ENCODE data around the gene PHETA2.
"Not testable (repeated sequence)": the region's sequence is repeated elsewhere in the genome, so short reads cannot be mapped to it uniquely, and the experiment has no call there.

The PHETA2 gene

DNA sequence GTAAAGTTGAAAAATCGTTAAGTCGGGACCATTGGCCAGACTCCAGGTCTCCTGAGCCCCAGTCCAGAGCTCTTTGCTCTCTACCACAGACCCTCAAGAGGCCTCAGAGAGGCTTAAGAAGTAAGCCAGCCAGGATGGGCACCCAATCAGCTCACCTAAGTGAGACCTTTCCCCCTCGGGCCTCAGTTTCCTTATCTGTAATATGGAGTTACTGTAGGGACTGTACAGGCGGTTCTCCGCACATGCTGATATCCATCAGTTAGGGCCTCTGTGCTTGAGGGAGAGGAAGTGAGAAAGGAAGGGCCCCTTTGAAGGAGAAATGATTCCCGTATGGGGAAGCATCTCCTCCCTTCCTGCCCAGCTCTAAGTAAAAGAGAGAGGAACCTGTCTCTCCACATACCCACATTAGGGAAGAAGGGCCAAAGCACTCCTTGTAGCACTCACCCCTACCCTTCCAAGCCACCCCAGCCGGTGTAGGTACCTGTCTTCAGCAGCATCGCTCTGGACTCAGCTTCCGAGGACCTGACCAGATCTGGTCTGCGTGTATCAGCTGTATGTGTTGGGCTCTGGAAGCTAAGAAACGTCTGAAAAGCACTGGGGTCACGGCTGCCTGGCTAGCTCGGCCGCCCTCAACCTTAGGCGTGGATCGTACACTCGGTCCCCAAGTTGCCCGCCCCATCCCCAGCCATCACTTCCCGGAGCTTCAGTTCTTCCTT, 4.1 kb upstream of the PHETA2 start:
- no peak for DNase-seq (ENCODE audit: low read depth in 2 of 2)

GRCh38 chr22:42070517-42071422, 3.3 kb upstream of the PHETA2 start, which contains the start of gene NAGA:
Gene NAGA, minus strand, starts transcription at chr22:42070812. Its CDS starts 515 bp downstream, at chr22:42070297.
- peak; percentile 80 for DNase-seq (ENCODE audit: low read depth in 2 of 2)

- DNase-seq (ENCODE audit: low read depth in 2 of 2), result not testable (repeated sequence)
These were observed 2.5 kb upstream of the PHETA2 start for GRCh38 chr22:42071508-42071907.

GRCh38 chr22:42072606-42073330, 1.3 kb upstream of the PHETA2 start:
- DNase-seq (ENCODE audit: low read depth in 2 of 2), result no peak

- no peak for DNase-seq (ENCODE audit: low read depth in 2 of 2)
These were observed 417 bp upstream of the PHETA2 start for GRCh38 chr22:42073621-42074041.

DNA sequence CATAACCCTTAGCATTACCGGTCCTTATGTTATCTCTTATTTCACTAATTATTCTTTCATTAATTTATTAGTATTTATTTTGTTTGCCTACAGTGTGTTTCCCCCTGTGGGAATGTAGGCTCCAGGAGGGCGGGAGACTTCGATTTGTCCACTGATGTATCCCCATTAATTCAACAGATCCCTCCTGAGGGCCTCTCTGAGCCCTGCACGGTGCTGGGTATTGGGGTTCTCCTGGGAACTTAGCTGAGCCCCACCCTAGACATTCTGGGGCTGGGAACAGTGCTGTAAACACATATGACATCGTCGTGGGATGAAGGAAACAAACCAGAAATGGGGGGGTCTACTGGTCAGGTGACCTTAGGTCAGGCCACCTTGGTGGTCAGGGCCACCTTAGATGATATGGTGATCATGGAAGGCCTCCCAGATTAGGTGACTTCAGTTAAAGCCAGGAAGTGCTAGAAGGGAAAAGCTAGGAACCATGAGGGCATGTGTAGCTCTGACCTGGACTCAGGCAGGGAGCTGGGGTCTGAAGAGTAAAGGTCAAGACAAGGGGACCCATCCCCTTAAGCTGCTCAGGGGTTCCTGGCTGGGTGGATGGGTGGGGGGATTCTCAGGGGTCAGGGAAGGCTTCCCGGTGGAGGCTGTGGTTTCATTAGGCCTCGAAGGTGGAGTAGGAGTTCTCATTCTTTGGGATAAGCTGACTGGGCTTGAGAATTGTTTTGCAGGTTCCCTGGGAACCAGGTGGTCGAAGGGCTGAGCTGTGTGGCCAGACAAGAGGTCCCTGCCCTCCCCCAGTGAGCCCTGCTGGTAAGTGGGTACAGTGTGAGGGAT, 1.0 kb downstream of the PHETA2 start:
- no peak for DNase-seq (ENCODE audit: low read depth in 2 of 2)

- no peak for DNase-seq (ENCODE audit: low read depth in 2 of 2)
These were observed 2.9 kb downstream of the PHETA2 start for GRCh38 chr22:42076764-42077485.

- no peak for DNase-seq (ENCODE audit: low read depth in 2 of 2)
These were observed 3.6 kb downstream of the PHETA2 start for GRCh38 chr22:42077486-42078125.

DNA sequence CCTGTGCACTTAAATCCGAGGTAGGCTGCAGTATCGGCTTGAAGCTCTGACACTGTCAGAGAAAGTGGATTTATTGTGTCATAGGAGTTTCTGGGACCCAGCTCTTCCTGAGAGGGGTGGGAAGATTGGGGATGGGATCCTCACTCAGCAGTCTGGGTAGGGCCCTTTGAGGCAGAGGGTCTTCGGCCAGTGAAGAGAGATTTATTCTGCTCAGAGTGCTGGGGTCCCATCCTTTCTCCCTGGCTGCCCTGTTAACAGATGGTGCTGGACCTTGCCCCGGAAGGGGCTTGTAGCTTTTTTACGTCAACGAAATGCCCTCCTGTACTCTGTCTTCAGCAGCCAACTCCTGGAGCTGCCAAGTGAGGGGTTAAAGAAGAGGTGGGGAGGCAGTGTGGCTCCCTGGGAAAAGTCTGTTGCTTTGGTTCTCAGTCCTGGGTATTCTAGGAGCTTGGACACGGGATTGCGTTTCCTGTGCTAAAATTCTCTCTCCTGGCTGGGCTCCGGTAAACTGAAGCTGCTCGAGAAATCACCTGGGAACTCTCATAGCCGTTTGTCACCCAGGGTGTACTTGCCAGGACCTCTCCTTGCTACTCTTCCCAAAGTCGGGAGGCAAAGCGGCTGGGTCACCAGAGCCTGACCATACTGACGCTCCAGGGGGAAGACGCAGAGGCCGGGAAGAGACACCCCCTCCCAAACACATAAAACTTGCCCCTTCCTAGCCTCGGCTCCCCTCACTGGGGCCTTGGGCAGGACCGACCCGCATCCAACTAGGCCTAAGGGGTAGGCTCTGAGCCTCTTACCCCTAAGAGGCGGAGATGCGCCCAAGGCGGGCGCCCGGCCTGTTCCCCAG, 4.6 kb downstream of the PHETA2 start:
- DNase-seq (ENCODE audit: low read depth in 2 of 2), result no peak

- DNase-seq (ENCODE audit: low read depth in 2 of 2), result peak; percentile 96 to 97
These were observed 5.5 kb downstream of the PHETA2 start, which contains the start of gene SMDT1 for GRCh38 chr22:42079319-42080251. Gene SMDT1, plus strand, starts transcription at chr22:42079700. Its CDS starts 69 bp downstream, at chr22:42079769.

DNA sequence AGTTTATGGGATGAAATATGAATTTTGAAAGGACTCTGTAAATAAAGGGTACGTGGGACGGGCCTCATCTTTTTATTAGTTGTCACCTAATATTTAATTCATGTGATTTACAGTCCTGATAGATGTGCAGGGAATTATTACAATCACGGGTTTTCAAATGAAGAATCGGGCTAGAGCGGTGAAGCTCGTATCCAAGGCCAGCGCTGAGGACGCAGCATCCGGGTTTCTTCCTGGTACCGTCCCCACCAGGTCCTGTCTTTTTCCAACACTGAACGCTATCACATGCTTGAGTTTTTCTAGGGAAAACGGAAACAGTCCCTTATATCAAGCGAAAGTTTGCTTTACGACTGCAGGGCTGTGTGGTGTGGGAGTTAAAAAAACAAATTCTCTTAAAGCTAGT, 6.2 kb downstream of the PHETA2 start:
- no peak for DNase-seq (ENCODE audit: low read depth in 2 of 2)

GRCh38 chr22:42083119-42083518, 9.1 kb downstream of the PHETA2 start:
- no peak for DNase-seq (ENCODE audit: low read depth in 2 of 2)

DNA sequence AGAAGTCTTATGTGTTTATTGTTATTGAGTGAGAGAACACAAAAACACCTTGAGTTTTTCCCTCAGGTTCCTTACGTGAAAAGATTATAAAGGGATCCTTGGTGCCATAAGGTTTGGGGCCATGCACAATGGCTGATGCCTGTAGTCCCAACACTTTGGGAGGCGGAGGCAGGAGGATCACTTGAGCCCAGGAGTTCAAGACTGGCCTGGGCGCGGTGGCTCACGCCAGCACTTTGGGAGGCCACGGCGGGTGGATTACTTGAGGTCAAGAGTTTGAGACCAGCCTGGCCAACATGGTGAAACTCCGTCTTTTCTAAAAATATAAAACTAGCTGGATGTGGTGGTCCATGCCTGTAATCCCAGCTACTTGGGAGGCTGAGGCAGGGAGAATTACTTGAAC, 10.8 kb downstream of the PHETA2 start:
- no peak for DNase-seq (ENCODE audit: low read depth in 2 of 2)

- no peak for DNase-seq (ENCODE audit: low read depth in 2 of 2)
These were observed 12.0 kb downstream of the PHETA2 start for GRCh38 chr22:42086051-42086450.

- peak; percentile 95 to 96 for DNase-seq (ENCODE audit: low read depth in 2 of 2)
These were observed 16.8 kb downstream of the PHETA2 start, which contains the start of gene NDUFA6 for GRCh38 chr22:42090596-42091454. Gene NDUFA6, minus strand, starts transcription at chr22:42090772. Its CDS starts 28 bp downstream, at chr22:42090744.

DNA sequence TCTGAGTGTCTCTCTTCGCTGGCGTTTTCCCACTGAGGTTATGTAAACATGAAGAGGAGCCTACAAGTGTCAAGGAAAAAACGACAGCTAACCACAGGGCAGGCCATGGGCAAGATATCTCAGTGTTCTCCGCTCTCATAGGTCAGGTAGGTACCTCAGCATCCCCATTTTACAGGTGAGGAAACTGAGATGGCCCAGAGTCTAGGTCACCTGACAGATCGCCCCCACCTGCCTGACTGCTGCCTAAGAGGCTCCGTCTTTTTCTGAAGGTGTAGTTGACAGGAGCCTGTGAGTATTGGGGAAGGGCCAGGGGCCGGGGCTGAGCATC, 17.4 kb downstream of the PHETA2 start:
- DNase-seq (ENCODE audit: low read depth in 2 of 2), result no peak

DNA sequence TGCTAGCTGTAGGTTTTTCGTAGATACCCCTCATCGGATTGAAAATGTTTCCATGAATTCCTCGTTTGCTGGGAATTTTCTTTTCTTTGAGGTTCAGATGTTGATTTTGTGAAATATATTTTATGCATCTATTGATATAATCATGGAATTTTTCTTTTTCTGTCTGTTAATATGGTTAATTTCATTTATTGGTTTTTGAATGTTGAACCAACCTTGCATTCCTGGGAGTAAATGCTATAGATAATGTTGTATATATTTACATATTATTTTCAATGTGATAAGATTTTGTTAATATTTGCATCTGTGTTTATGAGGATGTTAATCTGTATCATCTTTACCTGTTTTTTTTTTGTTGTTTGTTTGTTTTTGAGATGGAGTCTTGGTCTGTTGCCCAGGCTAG, 27.2 kb downstream of the PHETA2 start:
- DNase-seq (ENCODE audit: low read depth in 2 of 2), result no peak

Data from fibroblast of skin of left biceps (primary cell).